HepG2 (cell line): ENCODE results near the gene LYST. TPM values are rescaled to one million over a fixed set of nuclear protein-coding genes. Genes with fewer than 3 reads are reported as not detected.
A peak's percentile ranks its signal among the peaks of the same experiment; 100 is the strongest.

ENCODE experiments used
- HNF4A ChIP-seq: sonication (generic); formaldehyde crosslinking; IDR thresholded peaks from 2 replicates; pipeline ENCODE4 v1.4.0; 2020; ENCODE audit warnings: missing genetic modification reagents
- JUNB ChIP-seq: sonication (generic); formaldehyde crosslinking; IDR thresholded peaks from 2 replicates; pipeline ENCODE4 v1.8.0; 2022; ENCODE audit warnings: missing genetic modification reagents, mild to moderate bottlenecking, borderline replicate concordance
- PCBP2 ChIP-seq: fragments of 200-400 bp; formaldehyde crosslinking; optimal IDR thresholded peaks from 2 replicates; pipeline ENCODE3; 2018; ENCODE audit warnings: low read length, low read depth; ENCODE audit not compliant: poor library complexity, severe bottlenecking
- XRCC5 ChIP-seq: fragments of 200-400 bp; formaldehyde crosslinking; optimal IDR thresholded peaks from 2 replicates; pipeline ENCODE3; 2017; ENCODE audit warnings: mild to moderate bottlenecking, low read length
- ZNF253 ChIP-seq: sonication (generic); formaldehyde crosslinking; IDR thresholded peaks from 2 replicates; pipeline ENCODE4 v1.8.0; 2022; ENCODE audit warnings: mild to moderate bottlenecking, missing genetic modification reagents, borderline replicate concordance
- ZNF292 ChIP-seq: sonication (generic); formaldehyde crosslinking; IDR thresholded peaks from 2 replicates; pipeline ENCODE4 v1.8.1; 2022; ENCODE audit warnings: mild to moderate bottlenecking, low read depth, missing genetic modification reagents, borderline replicate concordance
- ZNF326 ChIP-seq: sonication (generic); formaldehyde crosslinking; IDR thresholded peaks from 2 replicates; pipeline ENCODE4 v1.4.0; 2020; ENCODE audit warnings: missing genetic modification reagents, borderline replicate concordance
- ZNF329 ChIP-seq: sonication (generic); formaldehyde crosslinking; IDR thresholded peaks from 2 replicates; pipeline ENCODE4 v1.9.0; 2021; ENCODE audit warnings: low read depth, mild to moderate bottlenecking, missing genetic modification reagents
- ZNF333 ChIP-seq: sonication (generic); formaldehyde crosslinking; IDR thresholded peaks from 2 replicates; pipeline ENCODE4 v1.4.0; 2020; ENCODE audit warnings: mild to moderate bottlenecking, missing genetic modification reagents, borderline replicate concordance
- ZNF44 ChIP-seq: sonication (generic); formaldehyde crosslinking; IDR thresholded peaks from 2 replicates; pipeline ENCODE4 v1.5.1; 2020; ENCODE audit warnings: mild to moderate bottlenecking, missing genetic modification reagents
- ZNF468 ChIP-seq: sonication (generic); formaldehyde crosslinking; IDR thresholded peaks from 2 replicates; pipeline ENCODE4 v1.8.0; 2022; ENCODE audit warnings: mild to moderate bottlenecking, moderate library complexity, missing genetic modification reagents
- ZNF572 ChIP-seq: sonication (generic); formaldehyde crosslinking; IDR thresholded peaks from 2 replicates; pipeline ENCODE4 v1.5.1; 2020; ENCODE audit warnings: mild to moderate bottlenecking, missing genetic modification reagents
- ZNF746 ChIP-seq: sonication (generic); formaldehyde crosslinking; IDR thresholded peaks from 2 replicates; pipeline ENCODE4 v1.8.0; 2022; ENCODE audit warnings: mild to moderate bottlenecking, missing genetic modification reagents
- ZNF782 ChIP-seq: sonication (generic); formaldehyde crosslinking; IDR thresholded peaks from 2 replicates; pipeline ENCODE4 v1.4.0; 2020; ENCODE audit warnings: missing genetic modification reagents, mild to moderate bottlenecking, borderline replicate concordance
- ZNF879 ChIP-seq: sonication (generic); formaldehyde crosslinking; IDR thresholded peaks from 2 replicates; pipeline ENCODE4 v1.8.1; 2023; ENCODE audit warnings: missing genetic modification reagents
- ZSCAN22 ChIP-seq: sonication (generic); formaldehyde crosslinking; IDR thresholded peaks from 2 replicates; pipeline ENCODE4 v1.4.0; 2020; ENCODE audit warnings: mild to moderate bottlenecking, missing genetic modification reagents
- polyA plus RNA-seq, 8 experiments: library from polyadenylated mRNA; depleted of rRNA in 3 of 8; stranded (reverse) in 7 of 8; unstranded in 1 of 8; fragments of >200 nt; fragmentation: Illumina TruSeq in 4 of 8; extraction: Trizol in 4 of 8; gene quantifications; 2 replicates each; pipeline versions ENCODE4 v1.2.1 to v1.2.3, GENCODE V29; 2011 to 2016; ENCODE audit warnings: low read depth in 4 of 8, missing spikeins in 1 of 8, mixed read lengths in 1 of 8; ENCODE audit not compliant: insufficient read depth in 1 of 8
- total RNA-seq, 5 experiments: library from RNA; depleted of rRNA; stranded (reverse); fragments of >200 nt; fragmentation: Illumina TruSeq; extraction: Trizol; gene quantifications; 2 replicates each; pipeline ENCODE4 v1.2.3, GENCODE V29; 2016; ENCODE audit warnings: low read depth in 1 of 5
- TF ChIP-seq, protein P1 (sequence below): sonication (generic); formaldehyde crosslinking; IDR thresholded peaks from 2 replicates; pipeline ENCODE4 v1.5.1; 2020; ENCODE audit warnings: missing genetic modification reagents, mild to moderate bottlenecking, borderline replicate concordance
- TF ChIP-seq, protein P2 (sequence below): sonication (generic); formaldehyde crosslinking; IDR thresholded peaks from 2 replicates; pipeline ENCODE4 v1.4.0; 2020; ENCODE audit warnings: missing genetic modification reagents
- TF ChIP-seq, protein P3 (sequence below): sonication (generic); formaldehyde crosslinking; IDR thresholded peaks from 2 replicates; pipeline ENCODE4 v1.9.0; 2022; ENCODE audit warnings: missing genetic modification reagents, mild to moderate bottlenecking, borderline replicate concordance
- TF ChIP-seq, protein P4 (sequence below): sonication (generic); formaldehyde crosslinking; IDR thresholded peaks from 2 replicates; pipeline ENCODE4 v1.4.0; 2020; ENCODE audit warnings: mild to moderate bottlenecking, missing genetic modification reagents

Gene LYST
- total and polyA plus RNA-seq, 2 of the 13 experiments (the other 11 are each of a cell fraction or from before 2014, with no cell fraction given), result 0.91 to 2.5 TPM

DNA sequence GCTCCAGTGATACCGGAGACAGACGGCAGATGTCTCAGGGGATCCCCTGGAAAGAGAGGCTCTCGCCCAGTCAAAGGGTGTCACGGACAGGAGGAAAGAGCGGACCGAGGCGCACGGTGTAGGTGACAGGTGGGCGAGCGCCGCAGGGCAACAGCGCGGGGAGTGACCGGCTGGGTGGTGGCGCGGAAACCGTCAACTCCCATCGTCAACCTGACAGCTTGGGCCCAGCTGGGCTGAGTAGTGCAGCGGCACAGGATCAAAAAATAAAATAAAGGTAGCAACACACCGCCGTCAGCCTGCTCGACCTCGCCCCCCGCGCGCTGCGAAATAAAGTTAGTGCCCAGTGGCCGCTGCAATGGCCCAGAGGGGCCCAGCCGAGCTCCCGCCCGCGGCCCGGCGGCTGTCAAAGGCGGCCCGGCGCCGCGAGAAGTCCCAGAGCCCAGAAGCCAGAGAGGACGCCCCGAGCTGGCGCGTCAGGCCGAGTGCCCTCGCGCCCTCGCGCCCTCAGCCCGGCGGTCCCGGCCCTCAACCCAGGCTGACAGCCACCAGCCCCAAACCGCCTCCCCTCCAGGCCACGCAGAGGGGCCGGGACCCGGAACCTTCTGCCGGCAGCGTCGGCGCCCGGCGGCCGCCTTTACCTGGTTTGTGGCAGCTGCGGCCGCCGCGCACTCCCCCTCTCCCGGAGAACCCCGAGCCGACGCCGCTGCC lies at the start of gene LYST (continued):
- no peak for TF ChIP-seq ZNF572 (CRISPR knock-in tag)
- no peak for TF ChIP-seq ZNF253 (CRISPR knock-in tag)
- 0 out of 2 replicates have a peak, but pooled peaks have one; percentile 44 for TF ChIP-seq ZNF329 (CRISPR knock-in tag)
- TF ChIP-seq, protein P1, sequence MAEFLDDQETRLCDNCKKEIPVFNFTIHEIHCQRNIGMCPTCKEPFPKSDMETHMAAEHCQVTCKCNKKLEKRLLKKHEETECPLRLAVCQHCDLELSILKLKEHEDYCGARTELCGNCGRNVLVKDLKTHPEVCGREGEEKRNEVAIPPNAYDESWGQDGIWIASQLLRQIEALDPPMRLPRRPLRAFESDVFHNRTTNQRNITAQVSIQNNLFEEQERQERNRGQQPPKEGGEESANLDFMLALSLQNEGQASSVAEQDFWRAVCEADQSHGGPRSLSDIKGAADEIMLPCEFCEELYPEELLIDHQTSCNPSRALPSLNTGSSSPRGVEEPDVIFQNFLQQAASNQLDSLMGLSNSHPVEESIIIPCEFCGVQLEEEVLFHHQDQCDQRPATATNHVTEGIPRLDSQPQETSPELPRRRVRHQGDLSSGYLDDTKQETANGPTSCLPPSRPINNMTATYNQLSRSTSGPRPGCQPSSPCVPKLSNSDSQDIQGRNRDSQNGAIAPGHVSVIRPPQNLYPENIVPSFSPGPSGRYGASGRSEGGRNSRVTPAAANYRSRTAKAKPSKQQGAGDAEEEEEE (CRISPR knock-in tag), result no peak
- no peak for TF ChIP-seq XRCC5
- TF ChIP-seq ZNF468 (CRISPR knock-in tag), result no peak
- no peak for TF ChIP-seq ZNF879 (CRISPR knock-in tag)
- TF ChIP-seq, protein P2, sequence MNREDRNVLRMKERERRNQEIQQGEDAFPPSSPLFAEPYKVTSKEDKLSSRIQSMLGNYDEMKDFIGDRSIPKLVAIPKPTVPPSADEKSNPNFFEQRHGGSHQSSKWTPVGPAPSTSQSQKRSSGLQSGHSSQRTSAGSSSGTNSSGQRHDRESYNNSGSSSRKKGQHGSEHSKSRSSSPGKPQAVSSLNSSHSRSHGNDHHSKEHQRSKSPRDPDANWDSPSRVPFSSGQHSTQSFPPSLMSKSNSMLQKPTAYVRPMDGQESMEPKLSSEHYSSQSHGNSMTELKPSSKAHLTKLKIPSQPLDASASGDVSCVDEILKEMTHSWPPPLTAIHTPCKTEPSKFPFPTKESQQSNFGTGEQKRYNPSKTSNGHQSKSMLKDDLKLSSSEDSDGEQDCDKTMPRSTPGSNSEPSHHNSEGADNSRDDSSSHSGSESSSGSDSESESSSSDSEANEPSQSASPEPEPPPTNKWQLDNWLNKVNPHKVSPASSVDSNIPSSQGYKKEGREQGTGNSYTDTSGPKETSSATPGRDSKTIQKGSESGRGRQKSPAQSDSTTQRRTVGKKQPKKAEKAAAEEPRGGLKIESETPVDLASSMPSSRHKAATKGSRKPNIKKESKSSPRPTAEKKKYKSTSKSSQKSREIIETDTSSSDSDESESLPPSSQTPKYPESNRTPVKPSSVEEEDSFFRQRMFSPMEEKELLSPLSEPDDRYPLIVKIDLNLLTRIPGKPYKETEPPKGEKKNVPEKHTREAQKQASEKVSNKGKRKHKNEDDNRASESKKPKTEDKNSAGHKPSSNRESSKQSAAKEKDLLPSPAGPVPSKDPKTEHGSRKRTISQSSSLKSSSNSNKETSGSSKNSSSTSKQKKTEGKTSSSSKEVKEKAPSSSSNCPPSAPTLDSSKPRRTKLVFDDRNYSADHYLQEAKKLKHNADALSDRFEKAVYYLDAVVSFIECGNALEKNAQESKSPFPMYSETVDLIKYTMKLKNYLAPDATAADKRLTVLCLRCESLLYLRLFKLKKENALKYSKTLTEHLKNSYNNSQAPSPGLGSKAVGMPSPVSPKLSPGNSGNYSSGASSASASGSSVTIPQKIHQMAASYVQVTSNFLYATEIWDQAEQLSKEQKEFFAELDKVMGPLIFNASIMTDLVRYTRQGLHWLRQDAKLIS (CRISPR knock-in tag), result no peak
- TF ChIP-seq ZNF746 (CRISPR knock-in tag), result no peak
- no peak for TF ChIP-seq HNF4A (CRISPR knock-in tag)
- no peak for TF ChIP-seq ZSCAN22 (CRISPR knock-in tag)
- TF ChIP-seq ZNF782, result no peak
- no peak for TF ChIP-seq PCBP2
- TF ChIP-seq JUNB, result no peak
- no peak for TF ChIP-seq ZNF326 (CRISPR knock-in tag)
- TF ChIP-seq, protein P3, sequence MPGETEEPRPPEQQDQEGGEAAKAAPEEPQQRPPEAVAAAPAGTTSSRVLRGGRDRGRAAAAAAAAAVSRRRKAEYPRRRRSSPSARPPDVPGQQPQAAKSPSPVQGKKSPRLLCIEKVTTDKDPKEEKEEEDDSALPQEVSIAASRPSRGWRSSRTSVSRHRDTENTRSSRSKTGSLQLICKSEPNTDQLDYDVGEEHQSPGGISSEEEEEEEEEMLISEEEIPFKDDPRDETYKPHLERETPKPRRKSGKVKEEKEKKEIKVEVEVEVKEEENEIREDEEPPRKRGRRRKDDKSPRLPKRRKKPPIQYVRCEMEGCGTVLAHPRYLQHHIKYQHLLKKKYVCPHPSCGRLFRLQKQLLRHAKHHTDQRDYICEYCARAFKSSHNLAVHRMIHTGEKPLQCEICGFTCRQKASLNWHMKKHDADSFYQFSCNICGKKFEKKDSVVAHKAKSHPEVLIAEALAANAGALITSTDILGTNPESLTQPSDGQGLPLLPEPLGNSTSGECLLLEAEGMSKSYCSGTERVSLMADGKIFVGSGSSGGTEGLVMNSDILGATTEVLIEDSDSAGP (CRISPR knock-in tag), result 0 out of 2 replicates have a peak, but pooled peaks have one; percentile 20
- TF ChIP-seq, protein P4, sequence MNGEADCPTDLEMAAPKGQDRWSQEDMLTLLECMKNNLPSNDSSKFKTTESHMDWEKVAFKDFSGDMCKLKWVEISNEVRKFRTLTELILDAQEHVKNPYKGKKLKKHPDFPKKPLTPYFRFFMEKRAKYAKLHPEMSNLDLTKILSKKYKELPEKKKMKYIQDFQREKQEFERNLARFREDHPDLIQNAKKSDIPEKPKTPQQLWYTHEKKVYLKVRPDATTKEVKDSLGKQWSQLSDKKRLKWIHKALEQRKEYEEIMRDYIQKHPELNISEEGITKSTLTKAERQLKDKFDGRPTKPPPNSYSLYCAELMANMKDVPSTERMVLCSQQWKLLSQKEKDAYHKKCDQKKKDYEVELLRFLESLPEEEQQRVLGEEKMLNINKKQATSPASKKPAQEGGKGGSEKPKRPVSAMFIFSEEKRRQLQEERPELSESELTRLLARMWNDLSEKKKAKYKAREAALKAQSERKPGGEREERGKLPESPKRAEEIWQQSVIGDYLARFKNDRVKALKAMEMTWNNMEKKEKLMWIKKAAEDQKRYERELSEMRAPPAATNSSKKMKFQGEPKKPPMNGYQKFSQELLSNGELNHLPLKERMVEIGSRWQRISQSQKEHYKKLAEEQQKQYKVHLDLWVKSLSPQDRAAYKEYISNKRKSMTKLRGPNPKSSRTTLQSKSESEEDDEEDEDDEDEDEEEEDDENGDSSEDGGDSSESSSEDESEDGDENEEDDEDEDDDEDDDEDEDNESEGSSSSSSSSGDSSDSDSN (CRISPR knock-in tag), result peak; percentile 91
- no peak for TF ChIP-seq ZNF292 (CRISPR knock-in tag)
- TF ChIP-seq ZNF44 (CRISPR knock-in tag), result no peak
- TF ChIP-seq ZNF333, result 0 out of 2 replicates have a peak, but pooled peaks have one; percentile 55
